IPS DF 6.9 (cell line): Measurements from ENCODE around the gene MIPEP.

Experiments
- DNase-seq: peaks from one replicate; pipeline ENCODE4 v3.0.0-alpha.2; 2013; ENCODE audit warnings: low read depth, low spot score
- H3K27ac ChIP-seq: one replicate; pipeline ENCODE4 v1.5.1; 2013; ENCODE audit warnings: low read length, control low read depth
- H3K27me3 ChIP-seq: 2 replicates; pipeline ENCODE4 v1.6.1; 2013; ENCODE audit warnings: mild to moderate bottlenecking, low read length; ENCODE audit not compliant: control insufficient read depth, insufficient read depth
- H3K36me3 ChIP-seq: 2 replicates; pipeline ENCODE4 v1.6.1; 2013; ENCODE audit warnings: low read length; ENCODE audit not compliant: control insufficient read depth, insufficient read depth
- H3K4me1 ChIP-seq: 2 replicates; pipeline ENCODE4 v1.6.1; 2013; ENCODE audit warnings: low read length; ENCODE audit not compliant: control insufficient read depth, insufficient read depth
- H3K4me3 ChIP-seq: 2 replicates; pipeline ENCODE4 v1.5.1; 2013; ENCODE audit warnings: mild to moderate bottlenecking, low read length
- H3K9me3 ChIP-seq: 2 replicates; pipeline ENCODE4 v1.6.1; 2013; ENCODE audit warnings: low read length, inconsistent platforms; ENCODE audit not compliant: control insufficient read depth, insufficient read depth
- WGBS: extraction: QIAGEN DNeasy Blood & Tissue Kit; methylation state at CpG from one replicate; pipeline ENCODE4 v1.1.7; 2013; ENCODE audit warnings: mixed read lengths, missing lambda C conversion rate; ENCODE audit not compliant: insufficient read length, insufficient coverage; 5-methylcytosine and 5-hydroxymethylcytosine counted together

Gene MIPEP

GRCh38 chr13:23811366-23812062 lies 77.7 kb downstream of the MIPEP start:
- H3K4me3 ChIP-seq: no peak overlapping the region
- H3K36me3 ChIP-seq: no peaks in the 10 kb centered on the region
- H3K27ac ChIP-seq: no peak overlapping the region
- no peaks in the 10 kb centered on the region for H3K9me3 ChIP-seq
- no peak for DNase-seq
- no CpG with 5 or more reads among the region's 3 CpGs for WGBS
- H3K27me3 ChIP-seq: no peaks in the 10 kb centered on the region
- H3K4me1 ChIP-seq: no peaks in the 10 kb centered on the region

GRCh38 chr13:23810685-23811240 lies 78.4 kb downstream of the MIPEP start:
- H3K27me3 ChIP-seq: no peaks in the 10 kb centered on the region
- H3K4me3 ChIP-seq: no peak overlapping the region
- no peak overlapping the region for H3K27ac ChIP-seq
- DNase-seq: no peak
- H3K4me1 ChIP-seq: no peaks in the 10 kb centered on the region
- H3K9me3 ChIP-seq: no peaks in the 10 kb centered on the region
- WGBS: no CpG with 5 or more reads among the region's 7 CpGs
- no peaks in the 10 kb centered on the region for H3K36me3 ChIP-seq

- WGBS: no CpG with 5 or more reads among the region's 1 CpG
- H3K27me3 ChIP-seq: no peaks in the 10 kb centered on the region
- H3K36me3 ChIP-seq: no peaks in the 10 kb centered on the region
- DNase-seq: no peak
- no peak overlapping the region for H3K4me3 ChIP-seq
- no peaks in the 10 kb centered on the region for H3K4me1 ChIP-seq
- H3K27ac ChIP-seq: no peak overlapping the region
- no peaks in the 10 kb centered on the region for H3K9me3 ChIP-seq
Measured at GRCh38 chr13:23808803-23809202, 80.4 kb downstream of the MIPEP start.

DNA sequence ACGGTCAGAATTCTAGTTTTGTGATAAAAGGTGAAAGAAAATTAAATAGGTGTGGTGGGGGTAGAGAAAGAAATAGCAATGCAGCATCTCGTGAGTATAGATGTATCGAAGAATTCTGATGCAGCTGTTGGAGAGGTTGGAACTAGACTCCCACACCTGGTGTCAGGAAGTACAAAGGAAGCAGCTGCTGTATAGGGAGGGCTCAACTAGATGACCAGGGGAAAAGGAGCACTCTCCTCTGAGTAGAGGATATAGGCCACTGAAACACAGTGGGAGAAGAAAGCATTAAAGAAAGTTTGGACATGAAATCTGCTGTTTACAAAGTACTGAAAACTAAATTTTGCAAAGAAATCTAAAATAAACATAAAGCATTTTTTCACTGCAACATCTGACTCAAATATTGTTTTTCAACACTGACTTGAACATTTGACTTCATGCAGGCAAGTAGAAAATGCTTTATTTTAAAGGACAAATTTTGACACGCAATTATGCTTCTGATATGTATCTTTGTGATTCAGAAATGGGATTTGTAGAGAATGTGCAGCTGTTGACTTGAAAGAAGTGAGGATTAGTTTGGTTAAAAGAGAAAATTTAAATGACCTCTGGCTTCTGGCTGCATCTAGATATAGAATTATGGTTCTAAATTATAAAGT lies 82.2 kb downstream of the MIPEP start:
- DNase-seq: no peak
- Histone ChIP-seq H3K4me3 (no peak overlapping the region), H3K36me3 (no peaks in the 10 kb centered on the region), H3K27me3 (no peaks in the 10 kb centered on the region), H3K9me3 (no peaks in the 10 kb centered on the region), H3K27ac (no peak overlapping the region), H3K4me1 (no peaks in the 10 kb centered on the region)
- WGBS: 100% methylated on average over 3 of the region's 4 CpGs

- no CpG with 5 or more reads among the region's 1 CpG for WGBS
- Histone ChIP-seq H3K27ac (no peak overlapping the region), H3K4me1 (no peaks in the 10 kb centered on the region), H3K4me3 (no peak overlapping the region), H3K9me3 (no peaks in the 10 kb centered on the region), H3K36me3 (no peaks in the 10 kb centered on the region), H3K27me3 (no peaks in the 10 kb centered on the region)
- no peak for DNase-seq
Measured at GRCh38 chr13:23805821-23806220, 83.4 kb downstream of the MIPEP start.

GRCh38 chr13:23805122-23805521 lies 84.1 kb downstream of the MIPEP start:
- H3K9me3 ChIP-seq: no peaks in the 10 kb centered on the region
- DNase-seq: no peak
- H3K4me1 ChIP-seq: no peaks in the 10 kb centered on the region
- WGBS: no CpG with 5 or more reads among the region's 5 CpGs
- no peak overlapping the region for H3K27ac ChIP-seq
- no peak overlapping the region for H3K4me3 ChIP-seq
- no peaks in the 10 kb centered on the region for H3K27me3 ChIP-seq
- no peaks in the 10 kb centered on the region for H3K36me3 ChIP-seq

DNA sequence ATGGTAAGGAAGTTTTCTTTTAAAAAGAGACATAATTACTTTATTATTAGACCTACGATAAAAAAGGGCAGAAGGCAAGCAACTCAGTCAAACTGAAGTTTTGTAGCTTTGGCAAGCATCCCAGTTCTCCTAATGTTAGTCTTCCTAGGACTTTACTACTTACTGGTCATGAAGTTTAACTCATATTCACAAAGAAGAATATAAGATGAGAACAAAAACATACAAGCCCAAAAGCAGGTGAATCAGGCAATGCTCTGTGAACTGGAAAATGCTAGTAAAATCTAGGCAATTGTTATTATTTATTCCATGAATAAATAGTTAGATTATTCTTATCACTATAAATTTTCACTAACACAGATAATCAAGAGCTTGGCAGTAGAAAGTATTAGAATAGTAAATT lies 85.0 kb downstream of the MIPEP start:
- Histone ChIP-seq H3K4me1 (no peaks in the 10 kb centered on the region), H3K4me3 (no peak overlapping the region), H3K27me3 (no peaks in the 10 kb centered on the region), H3K36me3 (no peaks in the 10 kb centered on the region), H3K9me3 (no peaks in the 10 kb centered on the region), H3K27ac (no peak overlapping the region)
- DNase-seq: no peak
- WGBS: no CpG with 5 or more reads among the region's 1 CpG

GRCh38 chr13:23801141-23801540 lies 88.1 kb downstream of the MIPEP start:
- Histone ChIP-seq H3K36me3 (no peaks in the 10 kb centered on the region), H3K4me1 (no peaks in the 10 kb centered on the region), H3K27ac (no peak overlapping the region), H3K27me3 (no peaks in the 10 kb centered on the region), H3K4me3 (no peak overlapping the region), H3K9me3 (no peaks in the 10 kb centered on the region)
- DNase-seq: no peak
- no CpG with 5 or more reads among the region's 4 CpGs for WGBS

DNA sequence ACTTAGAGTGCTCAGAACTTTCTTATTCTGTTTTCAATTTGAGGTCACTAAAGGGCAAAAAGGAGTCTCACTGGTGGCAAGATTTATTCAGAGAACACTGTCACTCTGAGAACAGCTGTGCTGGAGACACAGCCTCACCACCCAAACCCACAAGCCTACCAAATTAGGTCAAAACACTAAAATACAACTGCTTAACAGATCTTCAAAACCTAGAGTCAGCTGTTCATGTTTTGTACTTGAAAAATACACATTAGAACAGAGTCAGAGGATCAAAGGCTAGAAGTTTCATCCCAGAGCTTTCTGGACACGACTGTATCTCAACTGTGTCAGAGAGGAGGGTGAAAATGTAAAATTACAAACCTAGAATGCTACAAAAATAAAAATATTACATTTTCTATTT lies 89.3 kb downstream of the MIPEP start:
- Histone ChIP-seq H3K9me3 (no peaks in the 10 kb centered on the region), H3K27ac (no peak overlapping the region), H3K36me3 (no peaks in the 10 kb centered on the region), H3K27me3 (no peaks in the 10 kb centered on the region), H3K4me1 (no peaks in the 10 kb centered on the region), H3K4me3 (no peak overlapping the region)
- WGBS: no CpG with 5 or more reads among the region's 1 CpG
- no peak for DNase-seq

- Histone ChIP-seq H3K27ac (no peak overlapping the region), H3K27me3 (no peaks in the 10 kb centered on the region), H3K4me1 (no peaks in the 10 kb centered on the region), H3K9me3 (no peaks in the 10 kb centered on the region), H3K36me3 (no peaks in the 10 kb centered on the region), H3K4me3 (no peak overlapping the region)
- WGBS: no CpG with 5 or more reads among the region's 5 CpGs
- no peak for DNase-seq
Measured at GRCh38 chr13:23797276-23797903, 91.8 kb downstream of the MIPEP start.
